ENCODE results near the gene NETO2. TPM values are rescaled to one million over a fixed set of nuclear protein-coding genes. Genes with fewer than 3 reads are reported as not detected.
"Not testable (repeated sequence)": the region's sequence is repeated elsewhere in the genome, so short reads cannot be mapped to it uniquely, and the experiment has no call there.

NETO2 gene
- total RNA-seq, 1 experiment from 2014 or later: 10.3 TPM

- H3K36me3 ChIP-seq (ENCODE audit: control insufficient read depth in 1 of 2, insufficient read depth in 2 of 2, low read length in 2 of 2); RAD21 ChIA-PET (ENCODE audit: low non-redundant PET in 1 of 2, low total read pairs in 2 of 2, uncharacterized antibody in 2 of 2, unreplicated experiment in 2 of 2); H4K20me1 ChIP-seq (ENCODE audit: insufficient read depth); H3K4me1 ChIP-seq (ENCODE audit: control insufficient read depth in 1 of 2, insufficient read depth in 2 of 2, low read length in 2 of 2); H3K9me3 ChIP-seq (ENCODE audit: control insufficient read depth in 1 of 2, insufficient read depth in 1 of 2, low read depth in 1 of 2, low read length in 2 of 2); H3K4me3 ChIP-seq (replicated peaks in 1 of 2; ENCODE audit: low read depth in 1 of 2, low read length in 2 of 2); H3K79me2 ChIP-seq (ENCODE audit: insufficient read depth, low read length); ATAC-seq; POLR2A ChIA-PET; intact Hi-C loops (cut with micrococcal nuclease); H3K27me3 ChIP-seq (ENCODE audit: insufficient read depth, low read length); H3K4me2 ChIP-seq (ENCODE audit: low read length); BruUV-seq (replicated peaks); H3K9me2 ChIP-seq (ENCODE audit: insufficient read depth); DNase-seq (ENCODE audit: low read depth, low spot score); CTCF ChIA-PET; H3K9ac ChIP-seq (ENCODE audit: low read length); H3K27ac ChIP-seq (ENCODE audit: low read depth, low read length); H2AFZ ChIP-seq (ENCODE audit: low read depth, low read length, poor library complexity, severe bottlenecking): not testable (repeated sequence)
Observed at GRCh38 chr16:47152501-47152900, 8.8 kb upstream of the NETO2 start.

DNA sequence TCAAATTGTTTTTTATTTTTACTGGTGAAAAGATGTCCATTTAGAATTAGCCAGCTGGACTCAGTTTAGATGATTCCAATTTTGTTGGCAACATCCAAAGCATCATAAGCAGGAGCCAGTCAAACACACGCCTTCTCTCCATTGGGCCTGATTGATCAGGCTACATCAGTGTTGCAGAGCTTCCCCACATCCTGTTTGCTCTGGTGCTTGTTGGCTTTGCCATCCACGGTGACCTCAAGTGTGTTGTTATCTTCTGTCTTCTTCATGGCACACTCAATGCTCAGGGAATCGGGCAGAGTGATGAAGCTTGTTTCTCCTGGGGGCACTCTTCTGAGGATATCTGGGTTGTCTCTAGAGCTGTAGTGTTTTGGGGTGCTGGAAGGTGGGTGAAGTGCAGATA is 6.3 kb upstream of the NETO2 start:
- Histone ChIP-seq H3K27ac (ENCODE audit: low read depth, low read length) (no peak overlapping the region), H3K27me3 (ENCODE audit: insufficient read depth, low read length) (no peaks in the 10 kb centered on the region), H3K9me3 (ENCODE audit: control insufficient read depth in 1 of 2, insufficient read depth in 1 of 2, low read depth in 1 of 2, low read length in 2 of 2) (no peaks in the 10 kb centered on the region; a peak in 1 of 4 replicates), H2AFZ (ENCODE audit: low read depth, low read length, poor library complexity, severe bottlenecking) (no peak overlapping the region), H3K36me3 (ENCODE audit: control insufficient read depth in 1 of 2, insufficient read depth in 2 of 2, low read length in 2 of 2) (no peaks in the 10 kb centered on the region), H3K9me2 (ENCODE audit: insufficient read depth) (no peaks in the 10 kb centered on the region), H3K4me2 (ENCODE audit: low read length) (no peak overlapping the region), H4K20me1 (ENCODE audit: insufficient read depth) (no peaks in the 10 kb centered on the region), H3K79me2 (ENCODE audit: insufficient read depth, low read length) (no peaks in the 10 kb centered on the region), H3K9ac (ENCODE audit: low read length) (no peak overlapping the region), H3K4me3 (replicated peaks in 1 of 2; ENCODE audit: low read depth in 1 of 2, low read length in 2 of 2) (no peak overlapping the region), H3K4me1 (ENCODE audit: control insufficient read depth in 1 of 2, insufficient read depth in 2 of 2, low read length in 2 of 2) (no peaks in the 10 kb centered on the region)
- ChIA-PET POLR2A (no interaction called here), RAD21 (ENCODE audit: low non-redundant PET in 1 of 2, low total read pairs in 2 of 2, uncharacterized antibody in 2 of 2, unreplicated experiment in 2 of 2) (no interaction called here), CTCF (interaction anchor here (1.7 kb wide), 1 partner anchor 8 kb away, joined by 5 read pairs; no protein-coding TSS in a partner anchor)
- no peak for ATAC-seq
- intact Hi-C loops (cut with micrococcal nuclease): no loop called here
- no TSS peak for BruUV-seq (replicated peaks)
- no peak for DNase-seq (ENCODE audit: low read depth, low spot score)
- TF ChIP-seq CBX3 (IDR thresholded peaks at IDR 0.05; ENCODE audit: low read depth) (no peak), POLR2AphosphoS5 (IDR thresholded peaks at IDR 0.05; ENCODE audit: low read depth, low read length) (no peak), SP1 (IDR thresholded peaks at IDR 0.05; ENCODE audit: low read depth) (no peak), CTCF (IDR thresholded peaks at IDR 0.05 in 2 of 3, conservative IDR thresholded peaks at IDR 0.05 in 1 of 3; ENCODE audit: borderline replicate concordance in 1 of 3, insufficient read depth in 1 of 3, low read depth in 2 of 3, low read length in 2 of 3) (no peak), SRF (IDR thresholded peaks at IDR 0.05; ENCODE audit: low read depth) (no peak), EZH2 (IDR thresholded peaks at IDR 0.05) (no peak), JUND (IDR thresholded peaks at IDR 0.05) (no peak), CEBPB (IDR thresholded peaks at IDR 0.05; ENCODE audit: low read depth) (no peak), FOSL1 (IDR thresholded peaks at IDR 0.05; ENCODE audit: low read depth) (no peak), SIN3A (IDR thresholded peaks at IDR 0.05; ENCODE audit: low read depth) (no peak), EZH2phosphoT487 (IDR thresholded peaks at IDR 0.05; ENCODE audit: borderline replicate concordance) (no peak), ZBTB33 (IDR thresholded peaks at IDR 0.05; ENCODE audit: extremely low read depth, insufficient replicate concordance, low read length) (no peak), RAD21 (IDR thresholded peaks at IDR 0.05; ENCODE audit: low read depth) (no peak), ELF1 (IDR thresholded peaks at IDR 0.05; ENCODE audit: borderline replicate concordance, low read depth) (no peak), ZNF274 (IDR thresholded peaks at IDR 0.05; ENCODE audit: low read depth, low read length) (no peak)

Measured in HCT116 (cell line).